A549 (cell line): Measurements from ENCODE around the gene CAPSL.

ENCODE experiments used
- BCL3 ChIP-seq: fragments of >200 bp; sonication (Bioruptor Twin); formaldehyde crosslinking; IDR thresholded peaks from 3 replicates; pipeline ENCODE4 v1.6.1; 2016
- CBX8 ChIP-seq: fragments of 200-600 bp; sonication (generic); IDR thresholded peaks from 2 replicates; pipeline ENCODE4 v1.6.1; 2016
- CTCF ChIP-seq: fragments of >200 bp; sonication (Bioruptor Twin); formaldehyde crosslinking; IDR thresholded peaks from 3 replicates; pipeline ENCODE4 v1.5.1; 2016
- TF ChIP-seq, protein P1 (sequence below): fragments of 450-650 bp; IDR thresholded peaks from 2 replicates; pipeline ENCODE4 v1.6.1; 2014; ENCODE audit warnings: antibody characterized with exemption

- TF ChIP-seq CTCF (no peak), CBX8 (no peak), BCL3 (no peak)
- TF ChIP-seq, protein P1, sequence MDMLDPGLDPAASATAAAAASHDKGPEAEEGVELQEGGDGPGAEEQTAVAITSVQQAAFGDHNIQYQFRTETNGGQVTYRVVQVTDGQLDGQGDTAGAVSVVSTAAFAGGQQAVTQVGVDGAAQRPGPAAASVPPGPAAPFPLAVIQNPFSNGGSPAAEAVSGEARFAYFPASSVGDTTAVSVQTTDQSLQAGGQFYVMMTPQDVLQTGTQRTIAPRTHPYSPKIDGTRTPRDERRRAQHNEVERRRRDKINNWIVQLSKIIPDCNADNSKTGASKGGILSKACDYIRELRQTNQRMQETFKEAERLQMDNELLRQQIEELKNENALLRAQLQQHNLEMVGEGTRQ = no peak
Observed at GRCh38 chr5:35954175-35954574, 15.8 kb upstream of the CAPSL start.
